Rectal smooth muscle tissue (tissue), 1 donor: ENCODE measurements around the gene RIPPLY3.

ENCODE experiments used
- H3K27ac ChIP-seq: one replicate; pipeline ENCODE4 v1.7.0; 2013; ENCODE audit warnings: low read depth, low read length, inconsistent platforms
- H3K27me3 ChIP-seq: one replicate; pipeline ENCODE4 v1.7.0; 2013; ENCODE audit warnings: low read length; ENCODE audit not compliant: control insufficient read depth, insufficient read depth
- H3K36me3 ChIP-seq: one replicate; pipeline ENCODE4 v1.7.0; 2013; ENCODE audit warnings: low read length; ENCODE audit not compliant: control insufficient read depth, insufficient read depth
- H3K4me1 ChIP-seq: one replicate; pipeline ENCODE4 v1.7.0; 2013; ENCODE audit warnings: low read length; ENCODE audit not compliant: control insufficient read depth, insufficient read depth
- H3K4me3 ChIP-seq: one replicate; pipeline ENCODE4 v1.7.0; 2013; ENCODE audit warnings: low read length
- H3K9ac ChIP-seq: one replicate; pipeline ENCODE4 v1.7.0; 2013; ENCODE audit warnings: low read length

RIPPLY3 gene

DNA sequence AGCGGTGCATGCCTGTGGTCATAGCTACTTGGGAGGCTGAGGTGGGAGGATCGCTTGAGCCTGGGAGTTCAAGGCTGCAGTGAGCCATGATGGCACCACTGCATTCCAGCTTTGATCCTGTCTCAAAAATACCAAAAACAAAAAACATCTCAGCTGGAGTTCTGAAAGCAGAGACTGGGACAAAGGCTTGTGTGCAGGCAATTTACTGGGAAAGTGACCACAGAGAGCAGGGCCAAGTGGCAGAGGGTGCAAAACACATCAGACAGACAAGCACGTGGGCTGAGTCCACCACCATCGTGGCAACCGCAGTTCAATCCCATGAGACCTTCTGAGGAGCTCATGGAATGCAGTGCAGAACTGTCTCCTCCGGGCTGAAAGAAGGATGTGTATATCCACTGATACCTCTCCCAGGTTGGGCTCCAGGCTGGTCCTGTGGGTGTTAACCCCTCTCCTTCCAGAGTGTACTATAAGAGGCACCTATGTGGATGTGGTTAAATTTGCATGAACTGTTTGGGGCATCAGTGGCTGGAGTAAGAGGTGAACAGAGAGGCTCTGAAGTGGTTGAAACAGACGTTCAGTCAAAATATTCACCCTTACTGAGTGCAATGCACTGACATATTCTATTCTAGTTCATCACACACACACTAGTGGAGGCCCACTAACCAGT, 55.6 kb downstream of the RIPPLY3 start:
- H3K4me1 ChIP-seq, result peaks cover 8% of the 10 kb centered on the region
- H3K9ac ChIP-seq, result no peak overlapping the region
- H3K36me3 ChIP-seq, result peaks cover 3% of the 10 kb centered on the region
- no peaks in the 10 kb centered on the region for H3K27me3 ChIP-seq
- H3K4me3 ChIP-seq, result no peak overlapping the region
- no peak overlapping the region for H3K27ac ChIP-seq

DNA sequence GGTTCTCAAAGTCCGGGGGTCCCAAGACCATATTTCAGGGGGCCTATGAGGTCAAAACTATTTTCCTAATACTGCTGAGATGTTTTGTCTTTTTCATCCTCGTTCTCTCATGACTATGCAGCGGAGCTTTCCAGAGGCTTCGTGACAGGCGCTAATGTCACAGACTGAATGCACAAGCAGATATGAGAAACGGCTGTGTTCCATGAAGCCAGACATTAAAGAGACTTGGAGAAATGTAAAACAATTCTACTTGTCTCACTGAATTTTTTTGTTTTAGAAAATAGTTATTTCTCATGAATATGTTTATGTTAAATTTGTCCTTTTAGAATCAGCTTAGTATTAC, 56.1 kb downstream of the RIPPLY3 start:
- H3K36me3 ChIP-seq, result peaks cover 3% of the 10 kb centered on the region
- H3K27ac ChIP-seq, result no peak overlapping the region
- H3K4me1 ChIP-seq, result peaks cover 8% of the 10 kb centered on the region
- no peak overlapping the region for H3K4me3 ChIP-seq
- H3K27me3 ChIP-seq, result no peaks in the 10 kb centered on the region
- H3K9ac ChIP-seq, result no peak overlapping the region

DNA sequence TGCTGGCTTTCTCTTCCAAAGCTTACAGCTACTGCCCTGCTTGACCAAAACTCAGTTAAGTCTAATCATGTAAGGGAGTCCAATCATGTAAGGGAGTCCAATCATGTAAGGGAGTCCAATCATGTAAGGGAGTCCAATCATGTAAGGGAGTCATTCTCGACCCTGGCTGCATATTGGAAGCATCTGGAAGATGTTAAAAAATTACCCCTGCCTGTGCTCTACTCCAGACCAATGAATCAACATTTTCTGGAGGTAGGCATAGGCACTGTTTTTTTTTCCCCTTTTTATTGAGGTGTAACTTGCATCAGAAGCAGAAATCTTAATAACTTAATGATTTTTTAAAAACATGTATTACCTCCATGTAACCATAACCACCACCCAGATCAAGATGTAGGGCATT, 56.9 kb downstream of the RIPPLY3 start:
- Histone ChIP-seq H3K9ac (no peak overlapping the region), H3K4me3 (no peak overlapping the region), H3K27ac (no peak overlapping the region), H3K27me3 (no peaks in the 10 kb centered on the region), H3K4me1 (peaks cover 8% of the 10 kb centered on the region), H3K36me3 (peaks cover 3% of the 10 kb centered on the region)

DNA sequence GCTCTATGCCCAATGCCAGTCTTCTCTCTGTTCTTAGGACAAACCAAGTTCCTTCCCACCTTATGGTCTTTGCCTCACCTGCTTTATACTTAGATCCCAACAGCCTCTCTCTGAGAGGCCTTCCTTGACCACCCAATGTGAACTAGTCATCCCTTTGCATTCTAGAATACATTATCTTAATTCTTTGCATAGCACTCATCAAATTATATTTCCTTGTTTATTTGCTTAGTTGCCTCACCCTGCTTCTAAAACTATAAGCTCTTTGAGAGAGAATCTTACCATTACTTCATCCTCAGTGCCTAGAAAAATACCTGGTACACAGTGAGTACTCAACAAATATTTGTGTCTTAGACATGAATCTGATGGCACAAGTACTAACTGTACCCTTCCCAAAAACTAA, 58.3 kb downstream of the RIPPLY3 start:
- peaks cover 3% of the 10 kb centered on the region for H3K36me3 ChIP-seq
- no peak overlapping the region for H3K4me3 ChIP-seq
- H3K27me3 ChIP-seq, result no peaks in the 10 kb centered on the region
- H3K27ac ChIP-seq, result no peak overlapping the region
- H3K9ac ChIP-seq, result no peak overlapping the region
- H3K4me1 ChIP-seq, result peaks cover 8% of the 10 kb centered on the region

DNA sequence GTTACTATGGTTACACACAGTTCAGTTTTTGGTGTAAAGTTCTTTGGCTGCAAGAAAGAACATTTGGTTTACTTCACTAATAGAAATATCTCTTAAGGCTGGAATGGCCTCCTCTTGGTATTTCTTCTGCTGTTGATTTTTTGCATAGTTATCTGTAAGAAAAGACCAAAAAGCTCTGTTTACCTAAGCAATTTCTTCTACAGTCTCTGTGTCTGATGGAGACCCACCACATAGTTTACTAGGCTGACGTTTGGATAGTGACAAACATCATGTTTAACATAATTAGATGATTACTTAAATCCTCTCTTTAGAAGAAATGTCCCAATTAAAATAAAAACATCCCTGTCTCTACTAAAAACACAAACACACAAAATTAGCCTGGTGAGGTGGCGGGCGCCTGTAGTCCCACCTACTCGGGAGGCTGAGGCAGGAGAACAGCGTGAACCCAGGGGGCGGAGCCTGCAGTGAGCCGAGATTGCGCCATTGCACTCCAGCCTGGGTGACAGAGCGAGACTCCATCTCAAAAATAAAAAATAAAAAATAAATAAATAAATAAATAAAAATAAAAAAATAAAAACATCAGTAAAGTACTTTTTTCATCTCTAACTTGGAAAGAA, 59.2 kb downstream of the RIPPLY3 start:
- H3K36me3 ChIP-seq, result peaks cover 3% of the 10 kb centered on the region
- no peak overlapping the region for H3K9ac ChIP-seq
- H3K27ac ChIP-seq, result no peak overlapping the region
- H3K4me3 ChIP-seq, result no peak overlapping the region
- no peaks in the 10 kb centered on the region for H3K27me3 ChIP-seq
- H3K4me1 ChIP-seq, result peaks cover under 1% of the 10 kb centered on the region
